Nephron progenitor cell (in vitro differentiated cells): ENCODE data around the gene ZNF91.
"Not testable (repeated sequence)": the region's sequence is repeated elsewhere in the genome, so short reads cannot be mapped to it uniquely, and the experiment has no call there.

ENCODE experiments used
- DNase-seq: peaks from one replicate; pipeline ENCODE4 v3.0.0; 2021
- H3K27ac Mint-ChIP-seq: 2 replicates; pipeline ENCODE4 v1.8.0; 2021; ENCODE audit warnings: mild to moderate bottlenecking, moderate library complexity, mixed read lengths
- H3K27me3 Mint-ChIP-seq: 2 replicates; pipeline ENCODE4 v1.8.0; 2021; ENCODE audit warnings: mild to moderate bottlenecking, low read depth, mixed read lengths; ENCODE audit not compliant: poor library complexity
- H3K36me3 Mint-ChIP-seq: 2 replicates; pipeline ENCODE4 v1.8.0; 2021; ENCODE audit warnings: low read depth, mixed read lengths
- H3K4me1 Mint-ChIP-seq: 2 replicates; pipeline ENCODE4 v1.8.0; 2021; ENCODE audit warnings: mixed read lengths
- H3K4me3 Mint-ChIP-seq: 2 replicates; pipeline ENCODE4 v1.8.0; 2021; ENCODE audit warnings: mild to moderate bottlenecking, moderate library complexity, mixed read lengths
- H3K9me3 Mint-ChIP-seq: 2 replicates; pipeline ENCODE4 v1.8.0; 2021; ENCODE audit warnings: mild to moderate bottlenecking, moderate library complexity, mixed read lengths
- TF ChIP-seq, protein P1 (sequence below): fragments of 200-600 bp; sonication (generic); IDR thresholded peaks from 2 replicates; pipeline ENCODE4 v1.5.0; 2021; ENCODE audit warnings: antibody characterized with exemption

ZNF91 gene

DNA sequence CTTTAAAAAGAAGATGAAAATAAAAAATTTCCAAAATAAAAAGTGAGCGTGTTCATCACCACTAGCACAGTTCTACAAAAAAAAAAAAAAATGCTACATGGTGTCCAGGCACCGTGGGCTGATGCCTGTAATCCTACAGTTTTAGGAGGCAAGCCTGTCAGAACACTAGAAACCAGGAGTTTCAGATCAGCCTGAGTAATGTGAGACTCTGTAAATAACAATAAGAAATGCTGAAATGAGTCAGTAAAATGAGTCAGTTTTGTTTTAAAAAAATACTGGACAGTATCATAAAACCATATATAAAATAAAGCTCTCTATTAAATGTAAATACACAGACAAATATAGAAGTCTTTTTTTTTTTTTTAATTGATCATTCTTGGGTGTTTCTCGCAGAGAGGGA, 30.0 kb downstream of the ZNF91 start:
- Mint-ChIP-seq H3K4me1 (no peaks in the 10 kb centered on the region), H3K27me3 (peaks cover 4% of the 10 kb centered on the region), H3K9me3 (peaks cover 99% of the 10 kb centered on the region), H3K27ac (no peak overlapping the region), H3K4me3 (no peak overlapping the region), H3K36me3 (peaks cover 100% of the 10 kb centered on the region)
- DNase-seq: no peak
- TF ChIP-seq, protein P1, sequence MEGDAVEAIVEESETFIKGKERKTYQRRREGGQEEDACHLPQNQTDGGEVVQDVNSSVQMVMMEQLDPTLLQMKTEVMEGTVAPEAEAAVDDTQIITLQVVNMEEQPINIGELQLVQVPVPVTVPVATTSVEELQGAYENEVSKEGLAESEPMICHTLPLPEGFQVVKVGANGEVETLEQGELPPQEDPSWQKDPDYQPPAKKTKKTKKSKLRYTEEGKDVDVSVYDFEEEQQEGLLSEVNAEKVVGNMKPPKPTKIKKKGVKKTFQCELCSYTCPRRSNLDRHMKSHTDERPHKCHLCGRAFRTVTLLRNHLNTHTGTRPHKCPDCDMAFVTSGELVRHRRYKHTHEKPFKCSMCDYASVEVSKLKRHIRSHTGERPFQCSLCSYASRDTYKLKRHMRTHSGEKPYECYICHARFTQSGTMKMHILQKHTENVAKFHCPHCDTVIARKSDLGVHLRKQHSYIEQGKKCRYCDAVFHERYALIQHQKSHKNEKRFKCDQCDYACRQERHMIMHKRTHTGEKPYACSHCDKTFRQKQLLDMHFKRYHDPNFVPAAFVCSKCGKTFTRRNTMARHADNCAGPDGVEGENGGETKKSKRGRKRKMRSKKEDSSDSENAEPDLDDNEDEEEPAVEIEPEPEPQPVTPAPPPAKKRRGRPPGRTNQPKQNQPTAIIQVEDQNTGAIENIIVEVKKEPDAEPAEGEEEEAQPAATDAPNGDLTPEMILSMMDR: no peak

- not testable (repeated sequence) for H3K27ac Mint-ChIP-seq, H3K27me3 Mint-ChIP-seq, H3K4me3 Mint-ChIP-seq, H3K4me1 Mint-ChIP-seq, DNase-seq
- H3K9me3 Mint-ChIP-seq: peaks cover 99% of the 10 kb centered on the region
- H3K36me3 Mint-ChIP-seq: peaks cover 100% of the 10 kb centered on the region
Observed at GRCh38 chr19:23361843-23362242, 33.4 kb downstream of the ZNF91 start.

DNA sequence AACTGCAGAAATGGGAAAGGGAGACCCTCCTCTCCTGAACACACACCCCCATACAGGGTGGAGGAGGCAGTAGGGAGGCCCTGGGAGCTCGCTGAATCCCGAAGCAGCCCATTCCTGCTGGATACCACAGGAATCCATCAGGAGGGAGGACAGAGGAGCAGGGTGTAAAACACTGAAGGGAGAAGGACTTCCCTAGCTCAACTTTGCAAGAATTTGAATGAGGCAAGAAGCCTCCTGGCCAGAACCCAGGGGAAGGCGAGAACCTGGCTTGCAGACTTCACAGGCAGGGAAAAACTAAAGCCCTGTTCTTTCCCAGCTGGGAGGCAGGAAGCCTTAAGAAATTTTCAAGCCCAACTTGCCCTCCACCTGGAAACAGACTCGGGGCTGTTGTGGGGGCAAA, 43.5 kb downstream of the ZNF91 start:
- peaks cover 100% of the 10 kb centered on the region for H3K36me3 Mint-ChIP-seq
- TF ChIP-seq, protein P1: no peak
- H3K27ac Mint-ChIP-seq: no peak overlapping the region
- no peak overlapping the region for H3K4me3 Mint-ChIP-seq
- no peaks in the 10 kb centered on the region for H3K4me1 Mint-ChIP-seq
- H3K9me3 Mint-ChIP-seq: peaks cover 100% of the 10 kb centered on the region
- H3K27me3 Mint-ChIP-seq: peaks cover 5% of the 10 kb centered on the region
- DNase-seq: no peak

GRCh38 chr19:23346696-23347095, 48.6 kb downstream of the ZNF91 start:
- H3K4me1 Mint-ChIP-seq: no peaks in the 10 kb centered on the region
- TF ChIP-seq, protein P1: no peak
- H3K4me3 Mint-ChIP-seq: no peak overlapping the region
- no peak overlapping the region for H3K27ac Mint-ChIP-seq
- H3K9me3 Mint-ChIP-seq: peaks cover 98% of the 10 kb centered on the region
- peaks cover 100% of the 10 kb centered on the region for H3K36me3 Mint-ChIP-seq
- peaks cover 10% of the 10 kb centered on the region for H3K27me3 Mint-ChIP-seq
- DNase-seq: no peak

DNA sequence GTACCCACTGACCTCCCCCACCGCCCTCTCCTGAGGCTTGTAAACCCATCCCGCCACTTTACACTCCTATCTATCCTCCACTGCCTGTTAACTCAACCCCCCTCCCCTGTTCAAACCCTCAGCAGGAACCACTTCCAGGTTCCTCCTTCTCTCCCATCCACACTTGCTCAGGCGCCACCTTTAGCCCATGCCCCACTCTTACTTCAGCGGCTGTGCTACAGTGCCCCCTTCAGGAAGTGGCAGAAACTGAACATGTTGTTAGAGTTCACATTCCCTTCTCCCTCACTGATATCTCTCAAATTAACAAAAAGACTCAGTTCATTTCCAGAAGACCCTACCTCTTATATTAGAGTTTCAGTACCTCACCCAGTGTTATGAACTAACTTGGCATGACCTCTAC, 49.4 kb downstream of the ZNF91 start:
- Mint-ChIP-seq H3K27me3 (peaks cover 10% of the 10 kb centered on the region), H3K4me1 (no peaks in the 10 kb centered on the region), H3K36me3 (peaks cover 100% of the 10 kb centered on the region), H3K27ac (no peak overlapping the region), H3K4me3 (no peak overlapping the region), H3K9me3 (peaks cover 93% of the 10 kb centered on the region)
- TF ChIP-seq, protein P1: no peak
- DNase-seq: no peak

- Mint-ChIP-seq H3K27ac (no peak overlapping the region), H3K27me3 (peaks cover 7% of the 10 kb centered on the region), H3K9me3 (peaks cover 91% of the 10 kb centered on the region), H3K4me1 (no peaks in the 10 kb centered on the region), H3K36me3 (peaks cover 100% of the 10 kb centered on the region), H3K4me3 (no peak overlapping the region)
- TF ChIP-seq, protein P1: no peak
- no peak for DNase-seq
Observed at GRCh38 chr19:23343434-23344010, 51.7 kb downstream of the ZNF91 start.
